Astrocyte of the cerebellum (primary cell): Measurements from ENCODE around the gene HAVCR1.
"Not testable (repeated sequence)": the region's sequence is repeated elsewhere in the genome, so short reads cannot be mapped to it uniquely, and the experiment has no call there.

ENCODE experiments used
- DNase-seq: peaks from one replicate; pipeline ENCODE4 v3.0.0-alpha.2; 2011; ENCODE audit warnings: low read depth
- H3K4me3 ChIP-seq: 2 replicates; pipeline ENCODE4 v1.5.1; 2011; ENCODE audit warnings: mild to moderate bottlenecking, low read depth, low read length, moderate library complexity
- in situ Hi-C: cut with HindIII; loops from 2 replicates; pipeline ENCODE4 v1.10.0; 2017; ENCODE audit warnings: low sequenced_read_pairs
- TF ChIP-seq, protein P1 (sequence below): IDR thresholded peaks from 2 replicates; pipeline ENCODE4 v1.5.1; 2012; ENCODE audit warnings: low read length, low read depth, moderate library complexity, mild to moderate bottlenecking; ENCODE audit errors: missing control alignments

HAVCR1 gene

DNA sequence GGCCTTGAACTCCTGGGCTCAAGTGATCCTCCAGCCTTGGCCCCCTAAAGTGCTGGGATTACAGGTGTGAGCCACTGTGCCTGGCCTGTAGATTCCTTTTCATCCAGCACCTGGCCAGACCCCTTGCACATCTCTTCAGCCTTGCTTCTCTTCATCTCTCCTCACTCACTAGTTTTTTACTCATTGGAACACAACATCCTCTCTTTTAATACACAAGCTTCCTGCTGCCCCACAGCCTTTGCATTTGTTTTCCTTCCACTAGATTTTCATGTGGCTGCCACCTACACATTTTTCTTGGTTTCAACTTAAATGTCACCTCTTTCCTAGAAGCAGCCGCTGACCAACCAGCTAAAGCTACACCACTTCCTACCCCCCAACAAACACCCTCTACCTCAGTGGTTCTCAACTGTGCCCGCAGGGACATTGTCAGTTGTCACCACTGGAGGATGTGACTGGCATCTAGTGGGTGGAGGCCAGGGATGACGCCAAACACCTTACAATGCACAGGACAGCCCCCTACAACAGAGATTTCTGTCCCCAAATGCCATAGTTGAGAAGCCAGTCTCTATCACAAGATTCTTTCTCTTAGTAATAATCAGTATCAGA, 33.7 kb downstream of the HAVCR1 start:
- in situ Hi-C loops, result no loop called here
- H3K4me3 ChIP-seq, result no peak overlapping the region
- no peak for DNase-seq
- TF ChIP-seq, protein P1, sequence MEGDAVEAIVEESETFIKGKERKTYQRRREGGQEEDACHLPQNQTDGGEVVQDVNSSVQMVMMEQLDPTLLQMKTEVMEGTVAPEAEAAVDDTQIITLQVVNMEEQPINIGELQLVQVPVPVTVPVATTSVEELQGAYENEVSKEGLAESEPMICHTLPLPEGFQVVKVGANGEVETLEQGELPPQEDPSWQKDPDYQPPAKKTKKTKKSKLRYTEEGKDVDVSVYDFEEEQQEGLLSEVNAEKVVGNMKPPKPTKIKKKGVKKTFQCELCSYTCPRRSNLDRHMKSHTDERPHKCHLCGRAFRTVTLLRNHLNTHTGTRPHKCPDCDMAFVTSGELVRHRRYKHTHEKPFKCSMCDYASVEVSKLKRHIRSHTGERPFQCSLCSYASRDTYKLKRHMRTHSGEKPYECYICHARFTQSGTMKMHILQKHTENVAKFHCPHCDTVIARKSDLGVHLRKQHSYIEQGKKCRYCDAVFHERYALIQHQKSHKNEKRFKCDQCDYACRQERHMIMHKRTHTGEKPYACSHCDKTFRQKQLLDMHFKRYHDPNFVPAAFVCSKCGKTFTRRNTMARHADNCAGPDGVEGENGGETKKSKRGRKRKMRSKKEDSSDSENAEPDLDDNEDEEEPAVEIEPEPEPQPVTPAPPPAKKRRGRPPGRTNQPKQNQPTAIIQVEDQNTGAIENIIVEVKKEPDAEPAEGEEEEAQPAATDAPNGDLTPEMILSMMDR, result no peak

DNA sequence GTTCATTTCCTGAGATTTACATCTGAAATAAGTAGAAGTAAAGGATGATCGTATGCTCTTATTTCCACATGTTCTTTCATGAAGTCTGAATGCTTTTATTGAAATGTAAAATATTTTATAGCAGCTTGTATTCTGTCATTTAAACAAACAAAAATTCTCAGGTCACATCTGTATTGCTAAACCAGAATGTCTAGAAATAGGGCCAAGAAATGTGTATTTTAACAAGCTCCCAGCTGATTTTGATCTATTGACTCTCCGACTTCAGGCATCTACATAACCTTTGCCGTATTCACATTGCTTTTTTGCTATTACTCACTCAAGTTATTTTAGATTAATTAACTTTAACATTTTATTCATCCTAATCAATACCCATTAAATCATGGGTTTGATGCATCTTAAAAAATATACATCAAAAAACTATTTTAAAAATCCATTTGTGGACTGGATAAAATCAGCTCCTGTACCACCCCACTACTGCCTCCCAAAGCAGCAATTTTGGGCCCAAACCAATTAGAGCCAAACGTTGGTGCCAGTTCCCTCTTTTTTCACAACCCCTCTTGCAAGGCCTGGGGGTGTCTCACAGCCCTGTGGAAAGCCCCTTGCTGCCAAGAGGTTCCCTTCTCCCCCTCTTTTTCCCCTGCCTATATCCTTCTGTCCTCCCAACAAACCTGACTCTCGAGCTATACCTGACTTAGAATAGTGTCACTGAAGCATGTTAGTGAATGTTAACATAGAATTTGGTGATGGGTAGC, 34.5 kb downstream of the HAVCR1 start:
- DNase-seq, result no peak
- in situ Hi-C loops, result no loop called here
- H3K4me3 ChIP-seq, result no peak overlapping the region
- TF ChIP-seq, protein P1, result no peak

DNA sequence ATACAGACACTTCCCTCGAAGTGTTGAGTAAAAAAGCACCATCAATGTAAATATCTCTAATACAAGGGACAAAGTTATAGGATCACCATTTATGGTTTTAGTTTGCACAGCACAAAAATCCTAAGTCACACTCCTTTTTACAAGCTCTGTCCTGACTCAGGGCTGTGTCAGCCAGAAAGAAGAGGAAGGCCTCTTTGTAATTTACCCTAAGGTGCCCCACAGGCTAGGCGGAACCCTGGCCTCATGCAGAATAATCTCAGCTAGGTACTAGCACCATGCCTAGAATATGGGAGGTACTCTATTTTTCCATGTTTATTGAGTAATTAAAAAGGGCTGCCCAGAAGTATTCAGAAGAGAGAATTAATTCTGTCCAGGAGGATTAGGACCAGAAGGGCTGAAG, 36.9 kb downstream of the HAVCR1 start:
- in situ Hi-C loops, result no loop called here

DNA sequence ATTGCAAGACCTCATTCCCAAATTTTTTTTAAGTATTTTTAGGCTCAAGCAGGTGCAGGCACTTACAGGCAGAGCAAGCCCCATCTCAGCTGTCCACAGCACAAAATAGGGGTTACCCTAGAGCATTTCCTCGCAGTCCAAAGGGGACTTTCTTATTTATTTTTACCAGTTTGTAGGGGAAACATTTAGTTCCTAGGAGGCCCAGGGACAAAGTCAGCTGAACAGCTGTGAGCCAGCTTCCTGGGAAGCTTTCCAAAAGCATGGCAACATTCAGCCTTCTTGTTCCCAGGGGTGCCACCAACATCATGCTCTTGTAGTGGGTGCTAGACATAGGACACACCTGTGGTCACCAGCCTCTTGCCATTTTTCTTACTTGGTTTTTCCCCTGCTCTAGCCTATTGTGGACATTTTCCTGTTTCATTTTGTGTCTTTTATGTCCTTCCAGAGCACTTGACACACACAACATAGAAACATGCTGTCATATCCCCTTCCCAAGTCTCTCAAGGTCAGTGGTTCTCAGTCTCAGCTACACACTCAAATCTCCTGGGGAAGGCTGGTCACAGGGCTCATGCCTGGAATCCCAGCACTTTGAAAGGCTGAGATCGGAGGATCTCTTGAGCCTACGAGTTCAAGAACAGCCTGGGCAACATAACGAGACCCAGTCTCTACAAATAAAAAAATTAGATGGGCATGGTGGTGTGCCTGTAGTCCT, 38.2 kb downstream of the HAVCR1 start:
- no peak overlapping the region for H3K4me3 ChIP-seq
- TF ChIP-seq, protein P1, result no peak
- no peak for DNase-seq
- in situ Hi-C loops, result no loop called here

More for the DNA sequence above, 36.9 kb downstream of the HAVCR1 start:
- TF ChIP-seq, protein P1, result no peak
- DNase-seq, result no peak
- H3K4me3 ChIP-seq, result no peak overlapping the region

DNA sequence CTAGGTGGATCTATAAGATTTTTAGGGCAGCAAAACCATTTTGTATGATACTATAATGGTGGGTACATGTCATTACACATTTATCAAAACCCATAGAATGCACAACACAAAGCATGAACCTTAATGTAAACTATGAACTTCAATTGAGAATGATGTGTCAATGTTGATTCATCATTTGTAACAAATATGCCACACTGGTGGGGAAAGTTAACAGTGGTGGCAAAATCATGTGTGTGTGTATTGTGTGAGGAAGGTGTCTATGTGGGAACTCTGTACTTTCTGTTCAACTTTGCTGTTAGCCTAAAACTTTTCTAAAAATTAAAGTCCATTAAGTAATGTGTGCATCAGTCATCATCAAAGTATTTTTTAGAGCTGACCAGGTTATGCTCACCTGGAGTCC, 38.9 kb downstream of the HAVCR1 start:
- no peak for DNase-seq
- no peak overlapping the region for H3K4me3 ChIP-seq
- TF ChIP-seq, protein P1, result no peak
- in situ Hi-C loops, result no loop called here

DNA sequence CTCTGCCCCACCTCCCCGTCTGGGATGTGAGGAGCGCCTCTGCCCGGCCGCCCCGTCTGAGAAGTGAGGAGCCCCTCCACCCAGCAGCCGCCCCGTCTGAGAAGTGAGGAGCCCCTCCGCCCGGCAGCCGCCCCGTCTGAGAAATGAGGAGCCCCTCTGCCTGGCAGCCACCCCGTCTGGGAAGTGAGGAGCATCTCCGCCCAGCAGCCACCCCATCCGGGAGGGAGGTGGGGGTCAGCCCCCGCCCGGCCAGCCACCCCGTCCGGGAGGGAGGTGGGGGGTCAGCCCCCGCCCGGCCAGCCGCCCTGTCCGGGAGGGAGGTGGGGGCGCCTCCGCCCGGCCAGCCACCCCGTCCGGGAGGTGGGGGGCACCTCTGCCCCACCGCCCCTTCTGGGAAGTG, 44.8 kb downstream of the HAVCR1 start:
- in situ Hi-C loops, result not testable (repeated sequence)

DNA sequence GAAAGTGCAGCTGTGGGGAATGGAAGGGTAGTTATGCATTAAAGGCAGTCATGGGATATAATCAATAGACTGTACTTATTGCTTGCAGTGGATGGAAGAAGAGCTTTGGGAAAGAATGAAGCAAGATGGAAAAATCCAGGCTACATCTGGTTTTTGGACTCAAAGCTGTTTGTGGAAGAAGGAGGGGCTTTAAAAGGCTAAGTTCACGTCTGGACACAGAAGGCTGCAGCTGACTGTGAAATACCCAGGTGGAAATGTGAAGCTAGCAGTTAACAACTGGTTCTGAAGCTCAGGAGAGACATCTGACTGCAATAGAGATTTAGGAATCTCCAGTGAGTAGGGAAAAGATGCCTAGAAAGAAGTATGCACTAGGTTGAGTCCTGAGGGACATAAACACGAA, 52.7 kb downstream of the HAVCR1 start:
- TF ChIP-seq, protein P1, result no peak
- H3K4me3 ChIP-seq, result no peak overlapping the region
- no peak for DNase-seq
- in situ Hi-C loops, result no loop called here

More for the DNA sequence above, 44.8 kb downstream of the HAVCR1 start:
- not testable (repeated sequence) for DNase-seq, H3K4me3 ChIP-seq
